ENCODE measurements around the gene USP36.

The USP36 gene

GRCh38 chr17:78884876-78885667 is 44.5 kb upstream of the USP36 start:
- H3K4me1 ChIP-seq = peaks cover 24 to 91% (median 59%) of the 10 kb centered on the region in 4 donors
- no peak overlapping the region for H3K4me3 ChIP-seq
- H3K27me3 ChIP-seq = no peaks in the 10 kb centered on the region
- H3K9me3 ChIP-seq = no peaks in the 10 kb centered on the region
- intact Hi-C loops (cut with DNase I; ENCODE audit: low total_unique reads) = loop anchor here (5.0 kb wide), 2 partner anchors 37 to 87 kb away; no protein-coding TSS in a partner anchor
- peaks cover 0 to 4% (median 0%) of the 10 kb centered on the region in 3 donors for H3K36me3 ChIP-seq
- peak overlapping the region; percentile 86 to 89 for H3K27ac ChIP-seq
- no peak for TF ChIP-seq CTCF (IDR thresholded peaks at IDR 0.05)
- no peak for DNase-seq

GRCh38 chr17:78884148-78884825 is 43.7 kb upstream of the USP36 start:
- peak overlapping the region; percentile 86 to 89 for H3K27ac ChIP-seq
- DNase-seq = peak; percentile 58 to 84
- TF ChIP-seq CTCF (IDR thresholded peaks at IDR 0.05) = no peak
- peaks cover 29 to 91% (median 65%) of the 10 kb centered on the region in 4 donors for H3K4me1 ChIP-seq
- no peaks in the 10 kb centered on the region for H3K9me3 ChIP-seq
- intact Hi-C loops (cut with DNase I; ENCODE audit: low total_unique reads) = loop anchor here (5.0 kb wide), 2 partner anchors 38 to 88 kb away; no protein-coding TSS in a partner anchor
- H3K27me3 ChIP-seq = no peaks in the 10 kb centered on the region
- peak overlapping the region; percentile 36 to 45 for H3K4me3 ChIP-seq
- H3K36me3 ChIP-seq = peaks cover 0 to 4% (median 0%) of the 10 kb centered on the region in 3 donors

DNA sequence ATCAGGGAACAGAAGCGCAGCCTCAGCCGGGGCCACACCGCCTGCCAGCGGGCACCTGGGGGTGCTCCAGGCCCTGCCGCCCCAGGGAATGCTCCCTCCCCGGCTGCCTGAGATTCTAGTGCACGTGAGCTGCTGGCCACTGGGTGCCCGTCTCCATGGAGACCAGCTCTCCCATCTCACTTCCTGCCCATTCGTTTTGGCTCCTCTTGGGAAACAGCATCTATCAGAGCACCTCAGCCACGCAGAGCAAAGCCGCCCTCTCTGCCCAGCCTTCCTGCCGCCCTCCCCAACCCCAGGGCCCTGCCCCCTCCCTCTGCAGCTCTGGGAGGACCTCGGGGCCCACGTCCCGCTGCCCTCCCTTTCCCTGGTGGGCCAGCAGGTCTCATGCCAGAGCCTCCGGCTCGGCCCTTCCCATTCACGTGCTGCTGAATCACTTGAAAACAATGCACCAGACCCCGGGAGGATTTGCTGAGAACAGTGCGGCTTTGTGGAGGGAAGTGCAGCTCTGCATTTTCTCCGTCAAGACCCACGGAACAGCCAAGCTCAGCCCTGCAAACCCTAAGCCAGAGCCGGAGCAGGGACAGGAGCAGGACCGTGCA is 43.0 kb upstream of the USP36 start:
- Histone ChIP-seq H3K36me3 (peaks cover 0 to 4% (median 0%) of the 10 kb centered on the region in 3 donors), H3K27me3 (no peaks in the 10 kb centered on the region), H3K9me3 (no peaks in the 10 kb centered on the region), H3K4me3 (peak overlapping the region; percentile 36 to 45), H3K4me1 (peaks cover 29 to 91% (median 70%) of the 10 kb centered on the region in 4 donors), H3K27ac (peak overlapping the region; percentile 86 to 89)
- no peak for TF ChIP-seq CTCF (IDR thresholded peaks at IDR 0.05)
- DNase-seq = peak; percentile 90 to 95
- intact Hi-C loops (cut with DNase I; ENCODE audit: low total_unique reads) = loop anchor here (2.0 to 5.0 kb wide), 3 partner anchors 21 to 89 kb away; no protein-coding TSS in a partner anchor

- Histone ChIP-seq H3K4me3 (peak overlapping the region; percentile 36 to 45), H3K4me1 (peaks cover 29 to 94% (median 73%) of the 10 kb centered on the region in 4 donors)
These were observed 42.5 kb upstream of the USP36 start for GRCh38 chr17:78883089-78883532.

More at GRCh38 chr17:78883089-78883532, 42.5 kb upstream of the USP36 start:
- Histone ChIP-seq H3K27ac (peak overlapping the region; percentile 86 to 89), H3K36me3 (peaks cover 0 to 4% (median 0%) of the 10 kb centered on the region in 3 donors), H3K9me3 (no peaks in the 10 kb centered on the region), H3K27me3 (no peaks in the 10 kb centered on the region)
- DNase-seq = peak; percentile 88 to 92
- TF ChIP-seq CTCF (IDR thresholded peaks at IDR 0.05) = no peak
- intact Hi-C loops (cut with DNase I; ENCODE audit: low total_unique reads) = loop anchor here (2.0 to 5.0 kb wide), 3 partner anchors 20 to 89 kb away; no protein-coding TSS in a partner anchor

All from tibial artery (tissue), 4 donors.